ENCODE measurements around the gene NUDT5.
A peak's percentile ranks its signal among the peaks of the same experiment; 100 is the strongest.

NUDT5 gene

DNA sequence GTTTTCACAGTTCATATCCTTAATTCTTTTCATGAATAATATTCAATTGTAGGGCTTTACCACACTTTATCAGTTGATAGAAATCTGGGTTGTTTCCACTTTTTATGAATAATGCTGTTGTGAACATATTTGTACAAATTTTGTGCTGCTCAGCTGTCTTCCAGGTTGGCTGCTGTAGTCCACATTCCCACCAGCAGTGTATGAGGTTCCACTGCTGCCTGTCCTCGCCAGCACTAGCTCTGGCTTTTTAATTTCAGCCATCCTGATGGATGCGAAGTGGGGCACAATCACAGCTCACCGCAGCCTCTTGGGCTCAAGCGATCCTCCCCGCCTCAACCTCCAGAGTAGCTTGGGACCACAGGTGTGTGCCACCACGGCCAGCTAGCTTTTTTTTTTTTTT lies 32.8 kb downstream of the NUDT5 start:
- no peak for DNase-seq

DNA sequence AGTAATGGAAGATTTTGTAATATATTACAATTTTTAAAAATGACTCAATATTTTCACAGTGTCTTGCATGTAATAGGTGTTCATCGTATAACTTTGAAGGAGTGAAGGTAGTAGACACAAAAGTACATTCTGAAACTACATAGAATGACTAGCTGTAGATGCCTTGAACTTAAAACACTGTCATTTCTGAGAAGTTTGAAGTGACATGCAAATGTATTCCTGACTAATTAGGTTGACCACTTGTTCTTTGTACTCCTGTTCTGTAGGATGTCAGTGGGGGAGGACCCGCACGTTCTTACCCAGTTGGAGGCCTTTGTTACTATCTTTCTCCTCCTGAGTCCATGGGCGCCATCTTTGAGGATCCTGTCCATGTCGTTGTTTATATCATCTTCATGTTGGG lies 35.0 kb downstream of the NUDT5 start:
- no peak for DNase-seq

DNA sequence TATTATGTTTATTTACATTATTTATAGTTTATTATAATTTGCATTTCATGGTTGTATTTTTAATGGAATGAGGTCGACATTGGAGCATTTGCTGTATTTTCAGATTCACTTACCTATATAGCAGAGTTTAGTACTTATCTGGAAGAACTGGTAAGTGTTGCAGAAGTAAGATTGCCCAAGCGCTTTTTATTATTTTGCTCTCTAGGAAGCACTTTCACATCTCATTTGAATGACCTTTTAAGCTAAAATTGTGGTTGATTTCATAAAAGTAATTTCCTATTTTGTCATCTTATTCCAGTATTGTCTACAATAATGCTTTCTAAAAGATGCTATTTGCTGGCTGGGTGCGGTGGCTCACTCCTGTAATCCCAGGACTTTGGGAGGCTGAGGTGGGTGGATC lies 37.6 kb downstream of the NUDT5 start:
- DNase-seq = peak in 1 of 2 donors; percentile 1

DNA sequence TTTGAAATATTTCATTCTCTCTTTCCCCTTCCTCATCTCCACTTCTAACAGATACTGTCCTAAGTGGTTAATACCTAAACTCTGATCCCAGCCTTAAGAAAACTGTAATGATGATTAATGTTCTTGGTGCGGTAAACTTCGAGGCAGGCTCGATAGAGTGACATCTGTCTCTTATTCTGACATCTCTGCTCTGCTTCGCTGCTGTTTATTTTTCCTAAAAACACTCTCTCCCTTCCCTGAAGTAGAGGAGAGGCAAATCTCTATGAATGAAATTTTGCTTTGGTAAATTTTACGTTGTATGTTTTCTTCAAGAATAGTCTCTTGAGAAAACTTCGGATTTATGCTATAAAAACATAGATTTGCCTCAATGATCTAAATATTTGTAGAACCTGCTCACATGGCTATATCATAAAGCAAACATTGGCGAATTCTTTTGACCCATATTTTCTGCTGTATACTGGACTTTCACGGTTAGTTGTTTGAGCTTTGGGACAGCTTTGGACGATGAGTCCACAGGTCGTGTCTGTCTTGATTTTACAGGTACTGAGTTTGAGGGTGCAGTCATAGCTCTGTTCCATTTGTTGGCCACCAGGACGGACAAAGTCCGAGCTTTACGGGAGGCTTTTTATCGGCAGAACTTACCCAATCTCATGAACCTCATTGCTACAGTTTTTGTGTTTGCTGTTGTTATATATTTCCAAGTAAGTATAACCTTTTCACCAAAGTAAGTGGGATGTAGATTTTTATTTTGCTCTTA lies 39.1 kb downstream of the NUDT5 start:
- DNase-seq = no peak

DNA sequence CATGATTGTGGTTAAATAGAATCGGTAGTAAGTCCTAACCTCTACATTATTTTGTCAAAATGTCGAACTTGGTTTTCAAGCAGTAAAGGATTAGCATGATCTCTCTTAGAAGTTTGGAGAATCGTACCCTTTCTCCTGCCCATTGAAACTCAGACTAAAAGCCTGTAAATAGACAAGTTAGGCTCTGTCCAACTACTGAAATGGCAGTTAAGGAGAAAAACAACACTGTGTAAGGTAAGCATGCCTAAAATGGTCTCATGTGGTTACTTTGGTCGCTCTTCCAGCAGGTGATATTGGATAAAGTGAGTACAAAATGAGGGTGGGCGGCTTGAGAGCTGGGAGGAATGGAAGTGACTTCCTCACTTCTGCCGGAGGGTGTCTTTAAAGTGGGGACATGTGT lies 41.2 kb downstream of the NUDT5 start:
- DNase-seq = no peak

DNA sequence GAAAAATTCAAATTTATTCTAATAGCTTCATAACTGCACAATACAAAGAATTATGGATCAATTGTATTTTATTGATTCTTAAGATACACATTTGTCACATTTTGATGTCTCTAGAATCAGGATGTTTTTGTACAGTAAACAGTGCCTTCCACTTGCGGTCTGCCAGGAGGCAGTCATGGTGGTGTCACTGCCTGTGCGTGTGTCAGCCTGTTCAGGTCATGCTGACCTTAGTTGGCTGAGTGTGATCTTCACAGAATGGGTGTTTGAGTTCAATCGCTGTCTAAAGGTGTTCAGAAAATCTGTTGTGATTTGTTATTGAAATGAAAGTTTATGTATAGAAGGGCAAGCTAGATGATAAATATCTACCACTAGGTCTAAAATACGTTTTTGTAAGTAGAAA lies 45.5 kb downstream of the NUDT5 start:
- DNase-seq = no peak

DNA sequence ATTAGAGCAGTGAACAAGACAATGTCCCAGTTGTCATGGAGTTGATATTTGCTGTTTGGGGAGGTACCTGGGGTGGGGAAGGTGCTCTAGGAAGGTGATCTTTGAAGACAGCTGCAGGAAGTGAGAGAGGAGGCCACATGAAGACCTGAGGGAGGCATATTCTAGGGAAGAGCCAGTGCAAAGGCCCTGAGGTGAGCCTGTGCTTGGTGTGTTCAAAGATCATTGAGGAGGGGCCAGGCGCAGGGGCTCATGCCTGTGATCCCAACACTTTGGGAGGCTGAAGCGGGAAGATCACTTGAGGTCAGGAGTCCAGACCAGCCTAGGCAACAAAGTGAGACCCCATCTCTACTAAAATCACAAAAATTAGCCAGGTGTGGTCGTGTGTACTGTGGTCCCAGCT lies 51.2 kb downstream of the NUDT5 start:
- no peak for DNase-seq

DNA sequence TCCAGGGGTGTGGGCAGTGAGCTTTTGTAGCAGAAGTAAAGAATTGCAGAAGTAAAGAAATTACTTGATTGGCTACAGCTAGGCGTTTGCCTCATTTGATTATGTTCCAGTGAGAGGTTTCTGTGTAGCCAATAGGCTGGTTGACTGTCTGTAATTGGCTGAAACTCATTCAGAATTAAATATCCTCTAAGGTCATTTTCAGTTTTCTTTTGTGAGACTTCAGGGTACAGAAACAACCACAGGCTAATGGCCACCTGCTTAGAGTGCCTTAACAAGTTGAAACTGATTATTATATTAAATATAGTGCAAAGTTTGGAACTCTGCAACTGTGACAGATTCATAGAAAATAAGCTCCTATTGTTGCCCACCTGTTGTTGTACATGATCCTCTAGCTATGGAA lies 55.7 kb downstream of the NUDT5 start:
- DNase-seq = no peak

DNA sequence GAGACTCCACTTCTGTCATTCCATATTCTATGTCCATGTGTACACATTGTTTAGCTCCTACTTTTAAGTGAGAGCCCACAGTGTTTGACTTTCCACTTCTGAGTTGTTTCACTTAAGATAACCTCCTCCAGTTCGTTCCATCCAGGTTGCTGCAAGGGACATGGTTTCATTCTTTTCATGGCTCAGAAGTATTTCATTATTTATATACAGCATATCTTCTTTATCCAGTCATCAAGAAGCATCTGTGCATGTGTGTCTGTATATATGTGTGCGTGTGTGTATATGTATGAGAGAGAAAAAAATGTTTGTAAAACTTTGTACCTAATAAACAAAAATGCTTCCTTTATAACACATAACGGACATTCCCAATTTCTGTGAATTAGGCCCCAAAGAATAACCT lies 60.1 kb downstream of the NUDT5 start:
- DNase-seq = no peak

DNA sequence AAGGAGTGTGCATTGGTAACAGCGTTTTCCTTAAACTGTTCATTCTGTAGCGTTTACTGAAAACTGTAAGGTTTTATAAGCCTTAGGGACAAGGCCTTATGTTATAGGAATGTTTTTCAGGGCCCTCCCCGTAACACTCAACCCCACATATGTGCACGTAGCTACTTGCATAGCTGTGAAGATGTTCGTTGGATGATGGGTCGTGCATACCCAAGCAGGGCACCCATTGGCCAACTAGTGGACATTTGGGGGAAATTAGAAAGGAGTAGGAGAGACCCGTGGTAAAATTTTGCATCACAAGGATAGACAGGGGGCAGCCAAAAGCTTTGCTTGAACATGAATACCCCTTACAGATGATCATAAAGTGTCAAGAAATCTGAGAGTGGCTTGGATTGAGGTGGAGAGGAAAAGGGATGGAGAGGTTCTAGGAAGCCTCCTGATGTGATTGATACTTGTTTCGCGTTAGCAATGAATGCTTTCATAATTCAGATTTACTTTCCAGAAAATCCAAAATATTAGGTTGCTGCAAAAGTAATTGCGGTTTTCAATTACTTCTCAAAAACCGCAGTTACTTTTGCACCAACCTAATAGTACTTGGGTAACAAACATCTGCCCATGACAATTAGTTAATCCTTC lies 65.3 kb downstream of the NUDT5 start:
- peak; percentile 44 to 67 for DNase-seq

DNA sequence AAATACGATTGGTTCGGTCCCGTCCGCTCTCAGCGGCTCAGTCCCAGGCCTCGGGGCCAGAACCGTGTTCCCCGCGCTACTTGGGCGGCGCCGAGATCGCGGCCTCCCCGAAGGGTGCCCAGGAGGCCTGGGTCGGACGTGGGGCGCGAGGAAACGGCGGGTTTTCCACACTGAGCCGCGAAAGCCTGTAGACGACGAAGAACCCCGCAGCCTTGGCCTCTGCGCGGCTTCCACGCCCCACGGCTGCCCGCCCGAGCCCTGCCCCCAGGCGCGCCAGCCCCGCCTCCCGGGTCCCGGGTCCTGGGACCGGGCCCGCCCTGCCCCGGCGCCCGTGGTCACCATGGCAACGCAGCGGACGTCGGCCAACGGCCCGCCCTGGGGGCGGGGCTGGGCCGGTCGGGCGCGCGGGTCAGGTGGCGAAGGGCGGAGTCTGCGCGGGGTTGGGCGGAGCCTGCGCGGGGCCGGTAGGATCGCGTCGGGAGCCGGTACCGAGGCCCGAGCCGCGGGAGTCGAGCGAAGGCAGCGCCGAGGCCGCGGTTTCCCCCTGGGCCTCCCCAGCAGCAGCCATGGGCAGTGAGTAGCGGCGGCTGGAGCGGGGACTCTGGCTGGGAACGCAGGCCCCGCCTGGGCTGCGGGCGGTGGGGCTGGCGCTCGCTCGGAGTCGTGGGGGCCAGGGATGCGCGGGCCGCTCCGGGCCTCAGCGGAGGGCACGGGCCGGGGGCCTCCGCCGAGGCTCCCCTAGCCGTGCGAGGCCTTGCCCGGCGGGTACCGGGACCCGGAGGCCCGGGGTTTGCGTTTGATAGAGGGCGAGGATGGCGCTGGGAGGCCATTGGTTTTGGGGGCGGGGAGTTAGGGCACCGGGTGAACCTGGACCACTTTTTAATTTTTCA lies 66.2 kb downstream of the NUDT5 start, which contains the start of gene SEC61A2:
SEC61A2 (plus strand) TSS at position 456 of the 890 bp plus-strand sequence; CDS start at position 567, 111 bp downstream.
- DNase-seq = peak; percentile 96 to 98

DNA sequence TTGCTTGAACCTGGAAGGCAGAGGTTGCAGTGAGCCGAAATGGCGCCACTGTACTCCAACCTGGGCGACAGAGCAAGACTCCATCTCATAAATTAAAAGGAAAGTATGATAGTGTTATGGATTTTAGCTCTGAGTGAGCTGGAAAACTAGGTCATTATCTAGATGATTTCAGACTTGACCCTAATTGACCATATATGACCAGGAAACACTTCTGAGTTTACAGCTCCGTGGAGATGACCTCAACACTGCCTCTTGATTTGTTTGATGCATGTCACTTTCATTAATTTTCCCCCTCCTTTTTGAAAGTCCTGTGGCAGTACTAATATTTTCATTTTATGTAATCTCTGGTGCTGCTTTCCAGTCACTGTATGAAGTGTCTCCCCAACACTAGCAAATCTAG lies 74.0 kb downstream of the NUDT5 start:
- no peak for DNase-seq

All from CD4-positive, alpha-beta T cell treated with Interferon alpha-2 for 1 hour (primary cell).